HEK293 (cell line): ENCODE measurements around the gene CHMP6.

Experiments used
- CTCF ChIA-PET: fragments of 350-600 bp; formaldehyde crosslinking; extraction: SDS; loops from one replicate; lab custom pipeline; 2021; ENCODE audit warnings: antibody characterized with exemption; lab: Yijun Ruan, JAX
- POLR2A ChIA-PET: fragments of 300-600 bp; formaldehyde crosslinking; extraction: SDS; loops from one replicate; lab custom pipeline; 2020; ENCODE audit warnings: antibody characterized with exemption, inconsistent platforms; lab: Yijun Ruan, JAX
- H3K27ac ChIP-seq: fragments of 200-500 bp; sonication (Bioruptor generic); 2 replicates; pipeline ENCODE4 v1.5.1; 2014; ENCODE audit warnings: low read depth, low read length, control low read depth, inconsistent platforms; ENCODE audit errors: extremely low read depth
- H3K36me3 ChIP-seq, 2 experiments: fragments of 200-500 bp in 1 of 2; sonication (Bioruptor generic) in 1 of 2; 1 replicate in 1 of 2; 2 replicates in 1 of 2; pipeline ENCODE4 v1.5.1; 2014 to 2017; ENCODE audit warnings: inconsistent platforms in 2 of 2, low read length in 2 of 2; ENCODE audit not compliant: control insufficient read depth in 2 of 2, insufficient read depth in 1 of 2
- H3K4me1 ChIP-seq: fragments of 200-500 bp; sonication (Bioruptor generic); 2 replicates; pipeline ENCODE4 v1.5.1; 2014; ENCODE audit warnings: mild to moderate bottlenecking, low read length, inconsistent platforms; ENCODE audit not compliant: control insufficient read depth, insufficient read depth
- H3K4me3 ChIP-seq: 2 replicates; pipeline ENCODE4 v1.5.1; 2011; ENCODE audit warnings: low read depth, mild to moderate bottlenecking, control low read depth, low read length, moderate library complexity
- H3K9me3 ChIP-seq: fragments of 200-500 bp; sonication (Bioruptor generic); 2 replicates; pipeline ENCODE4 v1.5.1; 2014; ENCODE audit warnings: low read depth, low read length, inconsistent platforms; ENCODE audit not compliant: control insufficient read depth, insufficient read depth
- BCL11A ChIP-seq: fragments of 450-650 bp; formaldehyde crosslinking; IDR thresholded peaks from 2 replicates; pipeline ENCODE4 v1.5.1; 2016; ENCODE audit warnings: low read depth, missing biosample characterization, missing genetic modification characterization
- GLIS1 ChIP-seq: fragments of 450-650 bp; formaldehyde crosslinking; IDR thresholded peaks from 2 replicates; pipeline ENCODE4 v1.5.1; 2016; ENCODE audit warnings: missing biosample characterization, missing genetic modification characterization
- HOXD13 ChIP-seq: sonication (generic); formaldehyde crosslinking; IDR thresholded peaks from 2 replicates; pipeline ENCODE4 v1.8.0; 2022; ENCODE audit warnings: missing genetic modification reagents, borderline replicate concordance
- IKZF3 ChIP-seq: fragments of 450-650 bp; IDR thresholded peaks from 2 replicates; pipeline ENCODE4 v1.5.0; 2018; ENCODE audit warnings: missing biosample characterization, mild to moderate bottlenecking, missing genetic modification characterization, moderate library complexity
- KLF16 ChIP-seq: fragments of 450-650 bp; formaldehyde crosslinking; IDR thresholded peaks from 2 replicates; pipeline ENCODE4 v1.5.1; 2017; ENCODE audit warnings: missing biosample characterization, missing genetic modification characterization
- REPIN1 ChIP-seq: fragments of 450-650 bp; formaldehyde crosslinking; IDR thresholded peaks from 2 replicates; pipeline ENCODE4 v1.5.1; 2017; ENCODE audit warnings: missing biosample characterization, missing genetic modification characterization, low read depth
- SCRT2 ChIP-seq: fragments of 450-650 bp; formaldehyde crosslinking; IDR thresholded peaks from 2 replicates; pipeline ENCODE4 v1.5.1; 2016; ENCODE audit warnings: missing biosample characterization, missing genetic modification characterization
- SP3 ChIP-seq: fragments of 450-650 bp; formaldehyde crosslinking; IDR thresholded peaks from 2 replicates; pipeline ENCODE4 v1.5.1; 2016; ENCODE audit warnings: missing biosample characterization, missing genetic modification characterization
- ZBTB48 ChIP-seq: fragments of 450-650 bp; formaldehyde crosslinking; IDR thresholded peaks from 2 replicates; pipeline ENCODE4 v1.5.1; 2016; ENCODE audit warnings: missing biosample characterization, missing genetic modification characterization
- ZEB2 ChIP-seq: fragments of 450-650 bp; formaldehyde crosslinking; IDR thresholded peaks from 2 replicates; pipeline ENCODE4 v1.5.1; 2016; ENCODE audit warnings: missing biosample characterization, missing genetic modification characterization
- ZNF16 ChIP-seq: fragments of 450-650 bp; formaldehyde crosslinking; IDR thresholded peaks from 2 replicates; pipeline ENCODE4 v1.5.1; 2016; ENCODE audit warnings: low read depth, missing biosample characterization, missing genetic modification characterization
- ZNF2 ChIP-seq: fragments of 450-650 bp; formaldehyde crosslinking; IDR thresholded peaks from 2 replicates; pipeline ENCODE4 v1.5.1; 2016; ENCODE audit warnings: missing biosample characterization, missing genetic modification characterization
- ZNF292 ChIP-seq: fragments of 450-650 bp; formaldehyde crosslinking; IDR thresholded peaks from 2 replicates; pipeline ENCODE4 v1.5.1; 2016; ENCODE audit warnings: low read depth, missing biosample characterization, missing genetic modification characterization, borderline replicate concordance
- ZNF354C ChIP-seq: fragments of 450-650 bp; formaldehyde crosslinking; IDR thresholded peaks from 2 replicates; pipeline ENCODE4 v1.5.1; 2016; ENCODE audit warnings: missing biosample characterization, missing genetic modification characterization, low read depth, borderline replicate concordance
- ZNF423 ChIP-seq: fragments of 450-650 bp; formaldehyde crosslinking; IDR thresholded peaks from 2 replicates; pipeline ENCODE4 v1.5.1; 2016; ENCODE audit warnings: missing biosample characterization, missing genetic modification characterization
- ZNF426 ChIP-seq: fragments of 450-650 bp; formaldehyde crosslinking; IDR thresholded peaks from 2 replicates; pipeline ENCODE4 v1.5.1; 2017; ENCODE audit warnings: missing biosample characterization, missing genetic modification characterization, mild to moderate bottlenecking, inconsistent platforms, moderate library complexity
- ZNF501 ChIP-seq: fragments of 450-650 bp; formaldehyde crosslinking; IDR thresholded peaks from 2 replicates; pipeline ENCODE4 v1.5.1; 2016; ENCODE audit warnings: missing biosample characterization, missing genetic modification characterization
- ZNF571 ChIP-seq: fragments of 450-650 bp; formaldehyde crosslinking; IDR thresholded peaks from 2 replicates; pipeline ENCODE4 v1.5.0; 2017; ENCODE audit warnings: missing biosample characterization, missing genetic modification characterization
- ZNF624 ChIP-seq: fragments of 450-650 bp; formaldehyde crosslinking; IDR thresholded peaks from 2 replicates; pipeline ENCODE4 v1.5.1; 2017; ENCODE audit warnings: missing biosample characterization, missing genetic modification characterization
- ZNF677 ChIP-seq: fragments of 450-650 bp; IDR thresholded peaks from 2 replicates; pipeline ENCODE4 v1.5.0; 2018; ENCODE audit warnings: missing biosample characterization, mild to moderate bottlenecking, missing genetic modification characterization, moderate library complexity
- ZSCAN16 ChIP-seq: fragments of 450-650 bp; formaldehyde crosslinking; IDR thresholded peaks from 2 replicates; pipeline ENCODE4 v1.5.1; 2016; ENCODE audit warnings: missing biosample characterization, missing genetic modification characterization
- TF ChIP-seq, protein P1 (sequence below): fragments of 450-650 bp; formaldehyde crosslinking; IDR thresholded peaks from 2 replicates; pipeline ENCODE4 v1.5.1; 2016; ENCODE audit warnings: missing biosample characterization, missing genetic modification characterization
- TF ChIP-seq, protein P2 (sequence below): fragments of 450-650 bp; formaldehyde crosslinking; IDR thresholded peaks from 2 replicates; pipeline ENCODE4 v1.5.1; 2017; ENCODE audit warnings: missing biosample characterization, missing genetic modification characterization
- TF ChIP-seq, protein P3 (sequence below): fragments of 450-650 bp; formaldehyde crosslinking; IDR thresholded peaks from 2 replicates; pipeline ENCODE4 v1.5.1; 2016; ENCODE audit warnings: missing biosample characterization, missing genetic modification characterization
- TF ChIP-seq, protein P4 (sequence below): fragments of 450-650 bp; IDR thresholded peaks from 2 replicates; pipeline ENCODE4 v1.5.1; 2018; ENCODE audit warnings: missing biosample characterization, mild to moderate bottlenecking, missing genetic modification characterization
- TF ChIP-seq, protein P5 (sequence below): fragments of 450-650 bp; formaldehyde crosslinking; IDR thresholded peaks from 2 replicates; pipeline ENCODE4 v1.5.1; 2016; ENCODE audit warnings: missing biosample characterization, missing genetic modification characterization

The CHMP6 gene

DNA sequence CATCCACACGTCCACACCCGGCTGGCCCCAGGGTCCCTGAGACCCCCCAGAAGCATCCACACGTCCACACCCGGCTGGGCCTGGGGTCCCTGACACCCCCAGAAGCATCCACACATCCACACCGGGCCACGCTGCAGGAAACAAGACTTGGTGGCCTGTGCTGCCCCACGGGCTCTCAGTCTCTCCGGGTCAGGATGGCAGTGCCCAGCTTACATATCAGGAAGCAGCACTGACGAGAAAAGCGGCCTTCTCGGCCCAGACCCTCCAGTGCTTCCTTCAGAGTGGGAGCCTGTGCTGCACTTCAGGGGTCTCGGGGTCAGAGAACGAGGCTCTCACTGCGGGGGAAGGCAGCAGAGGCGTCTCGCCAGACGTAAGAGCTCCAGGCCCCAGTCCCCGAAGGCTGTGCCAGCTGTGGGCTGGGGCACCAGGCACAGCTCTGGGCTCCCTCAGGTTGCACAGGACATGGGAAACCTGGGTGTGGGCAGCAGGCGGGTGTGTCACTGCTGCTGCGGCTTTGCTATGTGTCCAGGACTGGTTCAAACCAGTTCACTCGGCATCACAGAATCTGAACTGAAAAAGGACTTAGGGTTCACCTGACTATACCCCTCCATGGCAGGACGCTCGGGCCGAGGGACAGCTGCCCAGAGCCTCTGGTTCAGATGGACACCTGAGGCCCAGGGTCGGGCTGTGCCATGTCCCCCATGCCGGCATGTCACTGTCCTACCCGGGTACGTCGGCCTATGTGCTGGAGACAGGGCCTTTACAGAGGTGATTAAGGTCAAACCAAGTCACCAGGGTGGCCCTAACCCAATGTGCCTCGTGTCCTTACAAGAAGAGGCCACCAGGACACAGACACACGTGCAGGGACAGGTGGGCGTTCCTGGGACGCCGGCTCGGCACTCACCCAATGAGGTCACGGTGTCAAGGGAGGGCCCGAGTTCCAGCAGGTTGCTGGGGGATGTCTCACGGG lies 40.2 kb upstream of the CHMP6 start:
- no peak overlapping the region for H3K4me3 ChIP-seq
- CTCF ChIA-PET: interaction anchor here (0.5 kb wide), 1 partner anchor 64 kb away, joined by 3 read pairs; no protein-coding TSS in a partner anchor
- H3K36me3 ChIP-seq: peaks cover 2 to 45% of the 10 kb centered on the region in 2 experiments; a peak in 2 of 3 replicates
- H3K9me3 ChIP-seq: no peaks in the 10 kb centered on the region
- no peak overlapping the region for H3K27ac ChIP-seq
- H3K4me1 ChIP-seq: no peaks in the 10 kb centered on the region
- POLR2A ChIA-PET: interaction anchor here (0.6 kb wide), 1 partner anchor 525 kb away, joined by 3 read pairs; no protein-coding TSS in a partner anchor
- TF ChIP-seq ZNF2 (tag by site-specific recombination) (no peak), ZBTB48 (tag by site-specific recombination) (no peak), SCRT2 (tag by site-specific recombination) (no peak), ZNF292 (tag by site-specific recombination) (no peak), HOXD13 (CRISPR knock-in tag) (no peak), ZNF501 (tag by site-specific recombination) (no peak), ZNF423 (tag by site-specific recombination) (no peak), SP3 (tag by site-specific recombination) (no peak), KLF16 (tag by site-specific recombination) (no peak), ZNF624 (tag by site-specific recombination) (no peak), ZNF571 (tag by site-specific recombination) (no peak), IKZF3 (tag by site-specific recombination) (no peak), ZNF16 (tag by site-specific recombination) (no peak), ZNF426 (no peak), ZSCAN16 (tag by site-specific recombination) (no peak)
- TF ChIP-seq, protein P1, sequence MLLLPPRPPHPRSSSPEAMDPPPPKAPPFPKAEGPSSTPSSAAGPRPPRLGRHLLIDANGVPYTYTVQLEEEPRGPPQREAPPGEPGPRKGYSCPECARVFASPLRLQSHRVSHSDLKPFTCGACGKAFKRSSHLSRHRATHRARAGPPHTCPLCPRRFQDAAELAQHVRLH (tag by site-specific recombination): no peak
- TF ChIP-seq, protein P2, sequence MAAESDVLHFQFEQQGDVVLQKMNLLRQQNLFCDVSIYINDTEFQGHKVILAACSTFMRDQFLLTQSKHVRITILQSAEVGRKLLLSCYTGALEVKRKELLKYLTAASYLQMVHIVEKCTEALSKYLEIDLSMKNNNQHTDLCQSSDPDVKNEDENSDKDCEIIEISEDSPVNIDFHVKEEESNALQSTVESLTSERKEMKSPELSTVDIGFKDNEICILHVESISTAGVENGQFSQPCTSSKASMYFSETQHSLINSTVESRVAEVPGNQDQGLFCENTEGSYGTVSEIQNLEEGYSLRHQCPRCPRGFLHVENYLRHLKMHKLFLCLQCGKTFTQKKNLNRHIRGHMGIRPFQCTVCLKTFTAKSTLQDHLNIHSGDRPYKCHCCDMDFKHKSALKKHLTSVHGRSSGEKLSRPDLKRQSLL (tag by site-specific recombination): no peak
- TF ChIP-seq, protein P3, sequence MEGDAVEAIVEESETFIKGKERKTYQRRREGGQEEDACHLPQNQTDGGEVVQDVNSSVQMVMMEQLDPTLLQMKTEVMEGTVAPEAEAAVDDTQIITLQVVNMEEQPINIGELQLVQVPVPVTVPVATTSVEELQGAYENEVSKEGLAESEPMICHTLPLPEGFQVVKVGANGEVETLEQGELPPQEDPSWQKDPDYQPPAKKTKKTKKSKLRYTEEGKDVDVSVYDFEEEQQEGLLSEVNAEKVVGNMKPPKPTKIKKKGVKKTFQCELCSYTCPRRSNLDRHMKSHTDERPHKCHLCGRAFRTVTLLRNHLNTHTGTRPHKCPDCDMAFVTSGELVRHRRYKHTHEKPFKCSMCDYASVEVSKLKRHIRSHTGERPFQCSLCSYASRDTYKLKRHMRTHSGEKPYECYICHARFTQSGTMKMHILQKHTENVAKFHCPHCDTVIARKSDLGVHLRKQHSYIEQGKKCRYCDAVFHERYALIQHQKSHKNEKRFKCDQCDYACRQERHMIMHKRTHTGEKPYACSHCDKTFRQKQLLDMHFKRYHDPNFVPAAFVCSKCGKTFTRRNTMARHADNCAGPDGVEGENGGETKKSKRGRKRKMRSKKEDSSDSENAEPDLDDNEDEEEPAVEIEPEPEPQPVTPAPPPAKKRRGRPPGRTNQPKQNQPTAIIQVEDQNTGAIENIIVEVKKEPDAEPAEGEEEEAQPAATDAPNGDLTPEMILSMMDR (tag by site-specific recombination): no peak
- TF ChIP-seq, protein P4, sequence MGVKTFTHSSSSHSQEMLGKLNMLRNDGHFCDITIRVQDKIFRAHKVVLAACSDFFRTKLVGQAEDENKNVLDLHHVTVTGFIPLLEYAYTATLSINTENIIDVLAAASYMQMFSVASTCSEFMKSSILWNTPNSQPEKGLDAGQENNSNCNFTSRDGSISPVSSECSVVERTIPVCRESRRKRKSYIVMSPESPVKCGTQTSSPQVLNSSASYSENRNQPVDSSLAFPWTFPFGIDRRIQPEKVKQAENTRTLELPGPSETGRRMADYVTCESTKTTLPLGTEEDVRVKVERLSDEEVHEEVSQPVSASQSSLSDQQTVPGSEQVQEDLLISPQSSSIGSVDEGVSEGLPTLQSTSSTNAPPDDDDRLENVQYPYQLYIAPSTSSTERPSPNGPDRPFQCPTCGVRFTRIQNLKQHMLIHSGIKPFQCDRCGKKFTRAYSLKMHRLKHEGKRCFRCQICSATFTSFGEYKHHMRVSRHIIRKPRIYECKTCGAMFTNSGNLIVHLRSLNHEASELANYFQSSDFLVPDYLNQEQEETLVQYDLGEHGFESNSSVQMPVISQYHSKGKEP (tag by site-specific recombination): no peak

DNA sequence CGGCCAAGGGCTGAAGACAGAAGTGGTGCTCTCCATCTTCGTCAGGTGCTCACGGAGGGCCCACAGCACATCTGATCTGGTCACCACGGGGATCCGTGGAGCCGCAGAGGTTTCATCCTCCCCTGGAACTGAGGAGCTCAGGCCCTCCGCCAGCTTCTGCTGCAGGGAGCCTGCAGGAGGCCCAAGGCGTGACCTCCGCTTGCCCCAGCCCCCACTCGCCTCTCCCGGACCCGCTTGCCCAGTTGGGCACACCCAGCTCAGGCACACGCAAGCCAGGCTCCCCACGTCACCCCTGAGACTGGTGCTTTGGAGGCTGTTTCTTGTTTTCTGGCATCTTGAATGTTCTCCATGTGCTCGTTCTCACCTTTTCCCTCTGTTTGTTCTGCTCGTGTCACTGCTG lies 39.4 kb upstream of the CHMP6 start:
- H3K36me3 ChIP-seq: peaks cover 0 to 36% of the 10 kb centered on the region in 2 experiments; a peak in 1 of 3 replicates
- no peak overlapping the region for H3K4me3 ChIP-seq
- CTCF ChIA-PET: interaction anchor here (0.5 kb wide), 1 partner anchor 65 kb away, joined by 3 read pairs; no protein-coding TSS in a partner anchor
- POLR2A ChIA-PET: no interaction called here
- no peaks in the 10 kb centered on the region for H3K4me1 ChIP-seq
- H3K27ac ChIP-seq: no peak overlapping the region
- TF ChIP-seq, protein P5, sequence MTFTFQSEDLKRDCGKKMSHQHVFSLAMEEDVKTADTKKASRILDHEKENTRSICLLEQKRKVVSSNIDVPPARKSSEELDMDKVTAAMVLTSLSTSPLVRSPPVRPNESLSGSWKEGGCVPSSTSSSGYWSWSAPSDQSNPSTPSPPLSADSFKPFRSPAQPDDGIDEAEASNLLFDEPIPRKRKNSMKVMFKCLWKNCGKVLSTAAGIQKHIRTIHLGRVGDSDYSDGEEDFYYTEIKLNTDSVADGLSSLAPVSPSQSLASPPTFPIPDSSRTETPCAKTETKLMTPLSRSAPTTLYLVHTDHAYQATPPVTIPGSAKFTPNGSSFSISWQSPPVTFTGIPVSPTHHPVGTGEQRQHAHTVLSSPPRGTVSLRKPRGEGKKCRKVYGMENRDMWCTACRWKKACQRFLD (tag by site-specific recombination): no peak
- TF ChIP-seq REPIN1 (tag by site-specific recombination) (no peak), BCL11A (tag by site-specific recombination) (no peak), GLIS1 (tag by site-specific recombination) (no peak), ZNF354C (tag by site-specific recombination) (no peak), ZNF677 (tag by site-specific recombination) (no peak), ZEB2 (tag by site-specific recombination) (no peak)
- no peaks in the 10 kb centered on the region for H3K9me3 ChIP-seq
